RPMI7951 (cell line): ENCODE data around the gene TLK2. TPM values are rescaled to one million over a fixed set of nuclear protein-coding genes. Genes with fewer than 3 reads are reported as not detected.

ENCODE experiments used
- DNase-seq: peaks from one replicate; pipeline ENCODE4 v3.0.0-alpha.2; 2012; ENCODE audit warnings: low read depth
- total RNA-seq: library from RNA; depleted of rRNA; stranded (reverse); fragments of >200 nt; shearing (Covaris generic); gene quantifications from 2 replicates; pipeline ENCODE4 v1.2.3, GENCODE V29; 2014

The TLK2 gene
- total RNA-seq, 1 experiment from 2014 or later = 20.3 TPM

GRCh38 chr17:62628831-62629555 lies 150.4 kb downstream of the TLK2 start:
- peak; percentile 68 for DNase-seq

GRCh38 chr17:62629556-62630364 lies 151.1 kb downstream of the TLK2 start:
- DNase-seq = no peak

- peak; percentile 30 for DNase-seq
Measured at GRCh38 chr17:62630365-62631085, 151.9 kb downstream of the TLK2 start.

- no peak for DNase-seq
Measured at GRCh38 chr17:62631086-62631935, 152.7 kb downstream of the TLK2 start.

- DNase-seq = no peak
Measured at GRCh38 chr17:62631936-62632924, 153.6 kb downstream of the TLK2 start.

GRCh38 chr17:62637809-62638208 lies 159.2 kb downstream of the TLK2 start:
- DNase-seq = no peak

- no peak for DNase-seq
Measured at GRCh38 chr17:62641153-62641552, 162.5 kb downstream of the TLK2 start.

- DNase-seq = no peak
Measured at GRCh38 chr17:62641951-62642350, 163.3 kb downstream of the TLK2 start.

- no peak for DNase-seq
Measured at GRCh38 chr17:62643496-62643895, 164.9 kb downstream of the TLK2 start.

GRCh38 chr17:62644487-62645173 lies 166.0 kb downstream of the TLK2 start:
- DNase-seq = no peak

- DNase-seq = no peak
Measured at GRCh38 chr17:62648251-62648955, 169.8 kb downstream of the TLK2 start.

GRCh38 chr17:62648956-62649294 lies 170.3 kb downstream of the TLK2 start:
- no peak for DNase-seq

GRCh38 chr17:62649570-62649969 lies 170.9 kb downstream of the TLK2 start:
- no peak for DNase-seq

GRCh38 chr17:62650587-62650986 lies 172.0 kb downstream of the TLK2 start:
- DNase-seq = peak; percentile 76

- peak; percentile 91 for DNase-seq
Measured at GRCh38 chr17:62652251-62653001, 173.8 kb downstream of the TLK2 start.

GRCh38 chr17:62653002-62653825 lies 174.6 kb downstream of the TLK2 start:
- peak; percentile 89 for DNase-seq
